Parathyroid adenoma (tissue), 2 donors: ENCODE results near the gene LRIG2.

Source experiments
- H2AFZ ChIP-seq: fragments of 300-600 bp; sonication (generic); one replicate; pipeline ENCODE4 v1.7.0; 2017; ENCODE audit warnings: antibody characterized with exemption, mild to moderate bottlenecking
- H3K27ac ChIP-seq: fragments of 300-600 bp; sonication (generic); one replicate; pipeline ENCODE4 v1.7.0; 2017
- H3K27me3 ChIP-seq: fragments of 300-600 bp; sonication (generic); one replicate; pipeline ENCODE4 v1.7.0; 2017; ENCODE audit warnings: low read length; ENCODE audit not compliant: control insufficient read depth, insufficient read depth
- H3K36me3 ChIP-seq: fragments of 300-600 bp; sonication (generic); one replicate; pipeline ENCODE4 v1.7.0; 2017; ENCODE audit warnings: low read length; ENCODE audit not compliant: control insufficient read depth, insufficient read depth
- H3K4me1 ChIP-seq: fragments of 300-600 bp; sonication (generic); one replicate; pipeline ENCODE4 v1.7.0; 2017; ENCODE audit warnings: control low read depth
- H3K4me2 ChIP-seq: fragments of 300-600 bp; sonication (generic); one replicate; pipeline ENCODE4 v1.7.0; 2017; ENCODE audit warnings: low read length
- H3K4me3 ChIP-seq: fragments of 300-600 bp; sonication (generic); one replicate; pipeline ENCODE4 v1.7.0; 2017; ENCODE audit warnings: low read depth, low read length
- H3K79me2 ChIP-seq: fragments of 300-600 bp; sonication (generic); one replicate; pipeline ENCODE4 v1.7.0; 2017; ENCODE audit warnings: control low read depth
- H3K9ac ChIP-seq: fragments of 300-600 bp; sonication (generic); one replicate; pipeline ENCODE4 v1.7.0; 2017; ENCODE audit warnings: mild to moderate bottlenecking
- H3K9me3 ChIP-seq: fragments of 300-600 bp; sonication (generic); one replicate; pipeline ENCODE4 v1.7.0; 2017; ENCODE audit warnings: low read length; ENCODE audit not compliant: control insufficient read depth
- TF ChIP-seq, protein P1 (sequence below): fragments of 300-600 bp; sonication (generic); IDR thresholded peaks from one replicate; pipeline ENCODE4 v1.7.0; 2017; ENCODE audit warnings: antibody characterized with exemption, mild to moderate bottlenecking
- donor health status: primary hyperparathyroidism.

LRIG2 gene

DNA sequence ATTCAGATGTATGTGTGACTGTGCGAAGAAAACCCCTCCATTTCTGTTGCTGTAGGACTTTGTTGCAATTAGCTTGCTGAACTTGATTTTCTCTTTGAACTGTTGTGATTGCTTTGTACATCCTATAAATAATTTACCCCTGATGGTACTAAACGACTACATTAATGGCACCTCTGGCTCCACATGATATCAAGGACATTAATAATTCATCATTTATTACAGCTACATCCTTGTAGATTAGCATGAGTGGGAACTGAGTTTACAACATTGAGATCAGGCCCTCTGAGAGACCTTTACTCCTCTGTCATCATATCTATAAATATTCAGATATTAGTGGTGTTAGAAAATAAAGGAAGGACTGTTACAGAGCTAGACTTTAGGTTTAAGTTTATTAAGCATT, 13.5 kb downstream of the LRIG2 start:
- Histone ChIP-seq H3K4me2 (no peak overlapping the region), H3K9ac (no peak overlapping the region), H2AFZ (no peak overlapping the region), H3K4me1 (no peaks in the 10 kb centered on the region), H3K36me3 (no peaks in the 10 kb centered on the region), H3K4me3 (no peak overlapping the region), H3K9me3 (no peaks in the 10 kb centered on the region), H3K27ac (no peak overlapping the region), H3K27me3 (no peaks in the 10 kb centered on the region), H3K79me2 (peaks cover 9% of the 10 kb centered on the region)
- TF ChIP-seq, protein P1, sequence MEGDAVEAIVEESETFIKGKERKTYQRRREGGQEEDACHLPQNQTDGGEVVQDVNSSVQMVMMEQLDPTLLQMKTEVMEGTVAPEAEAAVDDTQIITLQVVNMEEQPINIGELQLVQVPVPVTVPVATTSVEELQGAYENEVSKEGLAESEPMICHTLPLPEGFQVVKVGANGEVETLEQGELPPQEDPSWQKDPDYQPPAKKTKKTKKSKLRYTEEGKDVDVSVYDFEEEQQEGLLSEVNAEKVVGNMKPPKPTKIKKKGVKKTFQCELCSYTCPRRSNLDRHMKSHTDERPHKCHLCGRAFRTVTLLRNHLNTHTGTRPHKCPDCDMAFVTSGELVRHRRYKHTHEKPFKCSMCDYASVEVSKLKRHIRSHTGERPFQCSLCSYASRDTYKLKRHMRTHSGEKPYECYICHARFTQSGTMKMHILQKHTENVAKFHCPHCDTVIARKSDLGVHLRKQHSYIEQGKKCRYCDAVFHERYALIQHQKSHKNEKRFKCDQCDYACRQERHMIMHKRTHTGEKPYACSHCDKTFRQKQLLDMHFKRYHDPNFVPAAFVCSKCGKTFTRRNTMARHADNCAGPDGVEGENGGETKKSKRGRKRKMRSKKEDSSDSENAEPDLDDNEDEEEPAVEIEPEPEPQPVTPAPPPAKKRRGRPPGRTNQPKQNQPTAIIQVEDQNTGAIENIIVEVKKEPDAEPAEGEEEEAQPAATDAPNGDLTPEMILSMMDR = no peak

DNA sequence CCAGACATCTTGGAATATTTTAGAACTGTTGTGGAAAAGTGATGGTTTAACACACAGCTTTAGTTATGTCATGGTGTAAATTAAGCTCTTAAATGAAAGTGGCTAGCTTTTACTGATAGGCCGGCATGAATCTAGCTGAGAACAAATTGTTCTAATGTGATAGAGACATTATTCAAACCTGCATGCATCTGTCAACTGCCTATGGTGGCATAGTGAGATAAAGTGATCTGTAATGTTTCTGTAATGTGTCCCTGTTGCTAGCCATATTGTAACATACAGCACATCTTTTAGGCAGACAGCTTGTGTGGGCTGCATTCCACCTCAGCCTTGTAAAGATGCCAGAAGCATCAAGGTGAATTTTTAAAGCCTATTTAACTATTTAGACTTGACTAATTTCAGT, 16.0 kb downstream of the LRIG2 start:
- peaks cover 7% of the 10 kb centered on the region for H3K79me2 ChIP-seq
- no peak overlapping the region for H2AFZ ChIP-seq
- no peak overlapping the region for H3K27ac ChIP-seq
- no peak overlapping the region for H3K4me2 ChIP-seq
- no peaks in the 10 kb centered on the region for H3K4me1 ChIP-seq
- TF ChIP-seq, protein P1 = no peak
- H3K9ac ChIP-seq = no peak overlapping the region
- H3K4me3 ChIP-seq = no peak overlapping the region
- no peaks in the 10 kb centered on the region for H3K9me3 ChIP-seq
- H3K36me3 ChIP-seq = no peaks in the 10 kb centered on the region
- H3K27me3 ChIP-seq = no peaks in the 10 kb centered on the region

DNA sequence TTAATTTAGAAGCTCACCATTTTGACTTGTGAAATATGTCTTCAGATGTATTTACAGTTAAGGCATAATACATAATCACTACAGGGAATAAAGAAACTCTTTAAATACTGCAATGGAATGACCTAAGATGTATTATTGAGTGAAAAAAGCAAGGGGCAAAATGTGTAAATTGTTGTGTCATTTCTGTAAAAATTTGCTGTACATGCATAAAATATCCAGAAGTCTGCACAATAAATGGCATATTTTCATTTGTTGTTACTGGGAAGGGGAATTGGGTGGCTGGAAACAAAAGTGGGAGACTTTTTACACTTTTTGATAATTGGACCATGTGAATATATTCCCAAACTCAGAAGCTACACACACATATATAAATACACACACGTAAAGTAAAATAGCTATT, 17.1 kb downstream of the LRIG2 start:
- Histone ChIP-seq H3K27ac (no peak overlapping the region), H3K9me3 (no peaks in the 10 kb centered on the region), H3K9ac (no peak overlapping the region), H3K79me2 (peaks cover 7% of the 10 kb centered on the region), H2AFZ (no peak overlapping the region), H3K4me3 (no peak overlapping the region), H3K4me2 (no peak overlapping the region), H3K27me3 (no peaks in the 10 kb centered on the region), H3K4me1 (no peaks in the 10 kb centered on the region), H3K36me3 (no peaks in the 10 kb centered on the region)
- TF ChIP-seq, protein P1 = no peak

DNA sequence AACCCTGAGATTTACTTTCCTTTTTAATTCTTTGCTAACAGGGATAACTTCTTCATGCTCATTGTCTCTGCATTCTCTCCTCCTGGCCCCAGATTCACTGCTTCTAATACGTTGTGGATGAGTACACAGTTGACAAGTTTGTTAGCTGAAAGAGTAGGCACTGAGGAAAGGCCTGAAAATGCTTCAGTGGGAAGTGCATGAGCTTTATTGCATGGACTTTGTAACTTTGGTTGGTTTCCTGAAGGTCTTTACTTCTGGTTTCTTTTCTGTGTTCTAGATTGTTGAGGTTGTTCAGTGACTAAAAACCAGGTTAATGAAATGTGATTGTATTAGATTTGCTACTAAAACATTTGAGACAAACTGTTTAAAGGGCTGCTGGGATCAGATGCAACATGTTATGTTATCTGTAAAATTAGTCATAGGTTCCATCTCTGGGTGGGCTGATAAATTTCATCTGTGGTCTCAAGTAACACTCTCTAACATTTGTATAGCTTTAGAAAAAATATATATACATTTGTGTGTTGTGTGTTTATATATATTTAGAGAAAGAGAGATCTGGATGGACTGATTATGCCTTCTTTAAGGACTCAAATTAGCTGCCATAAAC, 19.1 kb downstream of the LRIG2 start:
- Histone ChIP-seq H3K79me2 (peaks cover 7% of the 10 kb centered on the region), H2AFZ (no peak overlapping the region), H3K36me3 (no peaks in the 10 kb centered on the region), H3K4me3 (no peak overlapping the region), H3K27ac (no peak overlapping the region), H3K9me3 (no peaks in the 10 kb centered on the region), H3K9ac (no peak overlapping the region), H3K27me3 (no peaks in the 10 kb centered on the region), H3K4me1 (no peaks in the 10 kb centered on the region), H3K4me2 (no peak overlapping the region)
- TF ChIP-seq, protein P1 = no peak

DNA sequence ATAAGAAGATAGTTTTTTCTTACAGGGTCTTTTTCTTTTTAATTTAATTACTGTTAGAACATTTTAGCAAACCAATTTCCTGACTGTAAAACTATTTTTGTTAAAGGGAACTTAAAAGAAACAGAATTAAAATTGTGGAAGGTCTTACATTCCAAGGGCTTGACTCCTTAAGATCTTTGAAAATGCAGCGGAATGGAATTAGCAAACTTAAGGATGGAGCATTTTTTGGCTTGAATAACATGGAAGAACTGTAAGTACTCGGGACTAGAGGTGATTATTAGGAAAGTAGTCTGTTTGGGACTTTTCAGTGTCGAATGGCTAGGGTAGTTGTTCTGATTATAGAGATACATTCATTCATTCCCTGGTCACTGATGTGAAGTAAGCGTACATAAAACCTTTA, 21.5 kb downstream of the LRIG2 start:
- Histone ChIP-seq H3K9me3 (no peaks in the 10 kb centered on the region), H3K4me1 (no peaks in the 10 kb centered on the region), H3K36me3 (no peaks in the 10 kb centered on the region), H3K9ac (no peak overlapping the region), H3K27ac (no peak overlapping the region), H3K4me2 (no peak overlapping the region), H2AFZ (no peak overlapping the region), H3K4me3 (no peak overlapping the region), H3K27me3 (no peaks in the 10 kb centered on the region), H3K79me2 (peaks cover 2% of the 10 kb centered on the region)
- TF ChIP-seq, protein P1 = no peak
